Activated CD8-positive, alpha-beta memory T cell treated with anti-CD3 and anti-CD28 coated beads, Interleukin-2, amount 10 ng/mL, durations not matched to agents 7 days and 5 days (primary cell): ENCODE data around the gene MRGPRG. TPM values are rescaled to one million over a fixed set of nuclear protein-coding genes. Genes with fewer than 3 reads are reported as not detected.

ENCODE experiments used
- ATAC-seq: fragments of 150-1000 bp; cut with Tn5 transposase; one replicate; pipeline ENCODE4 v1.10.0; 2021; ENCODE audit warnings: moderate library complexity
- CTCF ChIA-PET: fragments of 350-600 bp; sonication (Branson Sonifier 250); formaldehyde crosslinking; loops from one replicate; lab custom pipeline; 2021; ENCODE audit warnings: antibody characterized with exemption; lab: Charles Lee
- DNase-seq: peaks from one replicate; pipeline ENCODE4 v3.0.0-alpha.2; 2020
- H3K27ac Mint-ChIP-seq: one replicate; pipeline ENCODE4 v1.8.0; 2021; ENCODE audit warnings: mild to moderate bottlenecking, mixed read lengths
- H3K27me3 Mint-ChIP-seq: one replicate; pipeline ENCODE4 v1.8.0; 2021; ENCODE audit warnings: mixed read lengths
- H3K36me3 Mint-ChIP-seq: one replicate; pipeline ENCODE4 v1.8.0; 2021; ENCODE audit warnings: mild to moderate bottlenecking, mixed read lengths
- H3K4me1 Mint-ChIP-seq: one replicate; pipeline ENCODE4 v1.8.0; 2021; ENCODE audit warnings: mixed read lengths
- H3K4me3 Mint-ChIP-seq: one replicate; pipeline ENCODE4 v1.8.0; 2021; ENCODE audit warnings: mild to moderate bottlenecking, moderate library complexity, mixed read lengths
- H3K9me3 Mint-ChIP-seq: one replicate; pipeline ENCODE4 v1.8.0; 2022; ENCODE audit warnings: low read depth, mixed read lengths
- total RNA-seq, 2 experiments: library from RNA; stranded (reverse); gene quantifications; one replicate each; pipeline ENCODE4 v1.2.3, GENCODE V29; 2021

Gene MRGPRG
- total RNA-seq, 2 experiments from 2014 or later = not detected

DNA sequence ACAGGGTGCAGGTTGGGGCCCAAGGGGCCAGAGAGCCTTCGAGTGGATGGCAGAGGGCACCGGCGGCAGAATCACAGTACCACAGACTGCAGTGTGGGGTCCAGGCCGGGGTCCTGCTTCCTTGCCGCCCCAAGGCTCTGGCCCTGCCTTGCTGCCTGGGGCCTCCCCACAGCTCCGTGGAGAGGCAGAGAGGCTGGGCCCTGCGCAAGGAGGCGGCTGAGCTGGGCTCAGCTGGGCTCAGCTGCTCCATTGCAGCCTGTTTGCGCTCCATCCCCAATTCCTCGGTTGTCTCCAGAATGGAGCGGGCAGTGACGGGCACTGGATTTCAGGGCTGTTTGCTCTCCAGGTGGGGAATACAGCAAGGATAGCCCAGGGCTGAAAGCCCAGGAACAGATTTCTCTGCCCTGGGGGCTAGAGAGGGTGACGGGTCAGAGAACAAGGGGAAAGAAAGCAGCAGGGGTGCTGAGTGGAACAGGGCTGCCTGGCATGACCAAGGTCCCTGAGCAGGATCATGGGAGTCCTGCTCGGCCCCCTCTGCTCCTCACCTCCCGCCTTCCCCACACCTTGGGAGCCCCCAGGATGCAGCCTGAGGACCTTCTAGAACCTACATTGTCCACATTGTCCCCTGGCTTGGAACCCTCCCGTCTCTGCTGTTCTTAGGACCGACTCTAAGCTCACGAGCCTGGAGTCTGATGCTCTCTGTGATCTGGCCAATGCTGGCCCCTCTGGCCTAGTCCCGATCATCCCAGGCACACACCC is 18.9 kb downstream of the MRGPRG start:
- CTCF ChIA-PET = no interaction called here
- Mint-ChIP-seq H3K27ac (no peak overlapping the region), H3K27me3 (peaks cover 6% of the 10 kb centered on the region), H3K4me3 (no peak overlapping the region), H3K4me1 (no peaks in the 10 kb centered on the region), H3K9me3 (no peaks in the 10 kb centered on the region), H3K36me3 (no peaks in the 10 kb centered on the region)
- no peak for ATAC-seq
- DNase-seq = no peak

DNA sequence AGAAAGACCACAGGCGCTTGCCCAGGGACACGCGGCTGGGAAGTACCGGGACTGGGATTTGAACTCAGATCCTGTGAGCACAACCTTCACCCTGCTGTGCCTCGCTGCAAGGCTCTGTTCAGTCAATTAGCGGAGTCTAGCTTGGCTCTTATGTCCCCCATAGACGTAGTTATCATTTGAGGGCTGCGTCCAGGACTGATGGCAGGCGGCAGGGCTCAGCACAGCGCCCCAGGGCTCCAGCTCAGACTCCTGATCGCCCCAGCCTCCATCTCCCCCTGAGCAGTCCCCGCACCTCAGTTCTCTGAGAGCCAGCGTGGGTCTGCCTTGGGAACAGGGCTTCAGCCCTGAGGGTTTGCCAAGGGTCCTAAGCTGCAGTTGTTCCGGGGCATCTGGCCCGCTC is 19.8 kb downstream of the MRGPRG start:
- DNase-seq (no peak), ATAC-seq (no peak)
- Mint-ChIP-seq H3K36me3 (no peaks in the 10 kb centered on the region), H3K27ac (no peak overlapping the region), H3K9me3 (no peaks in the 10 kb centered on the region), H3K27me3 (peaks cover 6% of the 10 kb centered on the region), H3K4me1 (no peaks in the 10 kb centered on the region), H3K4me3 (no peak overlapping the region)
- CTCF ChIA-PET = no interaction called here

DNA sequence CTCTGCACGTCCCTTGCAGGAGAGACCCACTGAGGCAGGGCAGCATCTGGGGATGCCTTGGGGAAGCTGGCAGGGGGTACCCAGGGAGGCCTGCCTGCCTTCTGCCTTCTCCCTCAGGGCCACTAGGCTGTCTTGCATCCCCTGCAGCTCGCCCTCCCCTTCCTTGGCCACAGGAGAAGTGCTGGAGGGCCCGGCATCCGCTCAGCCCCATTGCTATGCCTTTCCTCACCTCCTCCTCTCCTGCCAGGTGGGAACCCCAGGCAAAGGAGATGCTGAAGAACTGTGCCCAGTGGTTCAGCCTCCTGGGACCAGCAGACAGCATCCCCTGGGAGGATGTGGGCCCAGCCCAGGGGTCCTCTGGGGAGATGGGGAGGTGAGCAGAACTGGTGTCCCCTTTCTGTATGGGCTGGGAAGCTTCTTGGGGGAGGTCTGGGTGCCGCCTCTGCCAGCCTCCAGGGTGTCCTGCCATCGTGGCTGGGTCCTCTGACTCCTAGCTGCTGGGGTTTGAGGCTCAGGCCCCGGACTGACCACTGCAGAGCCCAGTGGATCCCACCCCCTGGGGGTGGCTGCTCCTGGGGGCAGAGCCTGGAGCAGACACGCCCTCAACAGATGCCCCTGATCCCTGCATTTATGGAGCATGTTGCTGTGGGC is 20.6 kb downstream of the MRGPRG start:
- Mint-ChIP-seq H3K4me1 (no peaks in the 10 kb centered on the region), H3K9me3 (no peaks in the 10 kb centered on the region), H3K27me3 (peaks cover 6% of the 10 kb centered on the region), H3K4me3 (no peak overlapping the region), H3K36me3 (no peaks in the 10 kb centered on the region), H3K27ac (no peak overlapping the region)
- CTCF ChIA-PET = no interaction called here
- DNase-seq (no peak), ATAC-seq (no peak)

DNA sequence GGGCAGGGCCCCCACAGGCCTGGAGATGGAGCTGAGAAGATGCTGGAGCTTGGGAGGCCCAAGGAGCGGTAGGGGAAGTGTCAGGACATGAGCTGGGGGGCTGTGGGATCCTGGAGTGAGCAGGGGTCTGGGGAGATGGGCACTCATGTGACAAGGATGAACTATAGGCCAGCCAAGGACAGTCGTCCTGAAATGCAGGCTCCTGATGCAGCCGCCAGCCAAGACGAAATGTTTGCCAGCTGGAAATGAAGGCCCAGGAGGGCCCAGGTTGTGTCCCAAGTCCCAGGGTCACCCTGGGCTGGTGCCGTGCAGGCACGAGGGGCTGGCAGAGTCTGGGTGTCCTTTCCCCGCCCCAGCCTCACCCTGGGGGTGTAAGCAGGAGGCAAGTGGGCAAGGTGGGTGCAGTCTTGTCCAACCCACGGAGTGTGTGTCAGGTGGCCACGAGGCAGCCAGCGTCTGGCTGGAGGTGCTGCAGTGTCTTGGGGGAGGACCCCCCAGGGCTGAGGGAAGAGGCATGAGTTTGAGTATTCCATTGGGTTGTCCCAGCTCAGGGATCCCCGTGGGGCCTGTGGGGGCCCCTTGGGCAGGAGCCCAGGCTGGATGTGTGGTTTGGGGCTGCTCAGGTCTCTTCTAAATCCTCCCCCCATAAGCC is 21.4 kb downstream of the MRGPRG start:
- ATAC-seq = no peak
- CTCF ChIA-PET = no interaction called here
- no peaks in the 10 kb centered on the region for H3K36me3 Mint-ChIP-seq

DNA sequence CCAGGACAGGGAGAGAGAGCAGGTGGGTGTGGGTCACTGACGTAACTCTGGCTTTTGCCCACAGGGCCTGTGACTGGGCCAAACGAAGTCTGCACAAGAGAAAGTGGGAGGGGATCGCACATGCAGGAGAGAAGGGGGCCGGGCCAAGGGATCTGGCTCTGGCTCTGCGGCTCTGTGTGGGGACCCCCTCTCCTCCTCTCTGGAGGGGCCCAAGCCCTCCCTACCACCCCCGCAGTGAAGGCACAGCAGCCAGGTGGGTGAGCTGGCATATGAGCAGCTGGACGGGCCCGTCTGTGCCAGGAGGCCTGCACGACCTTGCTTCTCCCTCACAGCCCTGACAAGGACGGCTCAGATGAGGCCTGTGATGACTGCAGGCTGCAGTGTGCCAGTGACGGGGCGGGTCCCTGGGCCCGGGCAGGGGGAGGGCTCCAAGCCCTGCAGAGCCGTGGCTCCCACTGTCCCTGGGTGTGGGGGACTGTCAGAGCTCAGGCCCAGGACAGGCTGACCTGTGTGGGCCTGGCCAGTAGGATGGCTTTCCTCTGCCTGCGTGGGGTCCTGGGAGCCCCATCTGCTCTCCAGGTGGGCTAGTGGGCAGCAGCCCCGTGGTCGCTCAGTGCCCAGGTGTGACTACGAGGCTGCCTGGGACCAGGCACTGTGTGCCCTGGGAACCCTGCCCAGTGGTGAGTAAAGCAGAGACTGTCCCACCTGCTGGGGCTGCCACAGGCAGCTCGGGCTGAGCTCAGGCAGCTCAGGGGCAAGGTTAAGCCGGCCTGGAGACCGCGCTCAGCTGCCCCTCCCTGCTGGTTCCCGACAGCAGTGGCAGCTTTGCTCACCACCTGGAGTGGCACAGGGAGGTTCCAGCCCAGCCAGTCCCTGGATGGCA is 22.2 kb downstream of the MRGPRG start:
- no peak overlapping the region for H3K4me3 Mint-ChIP-seq
- no peaks in the 10 kb centered on the region for H3K27me3 Mint-ChIP-seq
- H3K9me3 Mint-ChIP-seq = no peaks in the 10 kb centered on the region
- H3K4me1 Mint-ChIP-seq = no peaks in the 10 kb centered on the region
- no peaks in the 10 kb centered on the region for H3K36me3 Mint-ChIP-seq
- H3K27ac Mint-ChIP-seq = no peak overlapping the region
- CTCF ChIA-PET = no interaction called here
- ATAC-seq (no peak), DNase-seq (no peak)

More for the DNA sequence above, 21.4 kb downstream of the MRGPRG start:
- no peak for DNase-seq
- Mint-ChIP-seq H3K4me1 (no peaks in the 10 kb centered on the region), H3K27ac (no peak overlapping the region), H3K9me3 (no peaks in the 10 kb centered on the region), H3K4me3 (no peak overlapping the region), H3K27me3 (no peaks in the 10 kb centered on the region)

DNA sequence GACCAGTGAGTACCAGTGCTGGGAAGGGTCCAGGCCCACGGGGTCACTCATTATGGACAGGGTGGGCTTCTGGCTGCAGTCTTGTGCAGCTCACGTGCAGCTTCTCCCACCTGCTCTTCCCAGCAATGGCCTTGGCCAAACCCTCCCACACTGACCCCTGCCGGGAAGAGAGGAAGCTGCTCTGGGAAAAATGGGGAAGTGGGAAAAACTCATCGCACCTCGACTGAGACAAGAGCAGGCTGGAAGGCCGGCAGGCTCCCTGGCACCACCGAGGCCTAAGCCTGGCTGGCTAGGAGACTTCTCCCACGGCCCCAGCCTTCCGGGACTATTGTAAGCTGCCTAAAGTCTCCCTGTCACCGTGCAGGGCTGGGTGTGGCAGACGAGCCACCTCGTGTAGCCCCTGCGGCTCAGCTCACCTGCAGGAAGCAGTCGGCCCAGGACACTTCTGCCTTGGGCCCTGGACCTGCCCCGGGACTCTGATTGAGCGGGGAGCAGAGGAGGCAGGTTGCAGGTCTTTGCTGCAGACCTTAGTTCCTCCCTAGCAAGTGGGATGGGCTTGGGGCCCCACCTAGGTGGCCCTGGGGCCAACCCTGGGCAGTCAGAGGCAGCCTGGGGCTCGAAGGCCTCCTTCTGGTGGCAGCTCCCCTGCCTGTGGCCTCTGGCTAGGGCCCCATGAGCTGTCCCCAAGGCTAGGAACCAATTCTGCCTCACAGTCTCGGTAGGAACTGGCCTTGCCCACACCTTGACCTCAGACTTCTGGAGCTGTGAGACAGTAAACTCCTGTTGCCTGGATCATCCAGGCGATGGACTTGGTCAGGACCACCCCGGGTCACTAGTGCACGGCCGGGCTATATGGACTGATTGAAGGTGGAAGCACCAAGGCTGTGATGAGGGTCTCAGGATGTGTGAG is 23.1 kb downstream of the MRGPRG start:
- no peak for ATAC-seq
- no peaks in the 10 kb centered on the region for H3K27me3 Mint-ChIP-seq
- H3K4me1 Mint-ChIP-seq = no peaks in the 10 kb centered on the region
- H3K9me3 Mint-ChIP-seq = no peaks in the 10 kb centered on the region
- H3K4me3 Mint-ChIP-seq = no peak overlapping the region
- H3K27ac Mint-ChIP-seq = no peak overlapping the region
- CTCF ChIA-PET = no interaction called here
- H3K36me3 Mint-ChIP-seq = no peaks in the 10 kb centered on the region
- no peak for DNase-seq

DNA sequence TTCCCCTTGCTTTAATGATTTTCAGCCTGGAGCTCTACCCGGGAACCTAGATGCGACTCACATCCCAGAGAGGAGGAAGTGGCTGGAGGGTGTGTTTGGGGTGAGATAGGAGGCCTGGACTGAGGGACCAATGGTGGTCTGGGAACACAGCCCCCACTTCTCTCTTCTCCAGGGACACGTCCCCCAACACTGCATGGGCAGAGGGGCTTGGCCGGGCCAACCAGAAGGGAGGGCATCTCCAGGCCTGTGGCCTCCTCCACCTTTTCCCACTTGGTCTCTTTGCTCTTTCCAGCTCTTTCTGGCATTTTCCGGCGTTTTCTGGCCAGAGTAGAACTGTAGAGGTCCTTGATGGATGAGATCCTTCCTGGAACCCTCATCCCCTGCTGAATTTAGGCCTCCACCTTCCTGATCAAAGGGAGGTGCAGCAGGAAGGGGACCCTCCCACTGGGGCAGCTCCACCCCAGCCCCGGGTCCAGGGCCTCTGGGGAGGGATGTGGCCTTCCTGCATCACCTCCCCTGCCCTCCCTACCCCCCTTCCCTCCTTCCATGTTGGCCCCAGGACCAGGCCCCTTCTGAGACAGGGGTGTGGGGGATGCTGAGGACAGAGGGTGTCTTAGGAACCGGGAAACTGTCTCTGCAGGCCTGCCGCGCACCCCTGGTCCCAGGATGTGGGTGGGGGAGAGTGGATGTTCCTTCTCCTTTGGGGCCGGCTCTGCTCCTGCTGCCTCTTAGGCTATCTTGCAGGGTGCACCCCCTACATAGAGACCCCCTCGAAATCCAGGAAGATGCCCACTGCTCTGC is 24.4 kb downstream of the MRGPRG start:
- CTCF ChIA-PET = no interaction called here
- Mint-ChIP-seq H3K4me3 (no peak overlapping the region), H3K9me3 (no peaks in the 10 kb centered on the region), H3K27me3 (no peaks in the 10 kb centered on the region), H3K36me3 (no peaks in the 10 kb centered on the region), H3K27ac (no peak overlapping the region), H3K4me1 (no peaks in the 10 kb centered on the region)
- DNase-seq (no peak), ATAC-seq (no peak)

DNA sequence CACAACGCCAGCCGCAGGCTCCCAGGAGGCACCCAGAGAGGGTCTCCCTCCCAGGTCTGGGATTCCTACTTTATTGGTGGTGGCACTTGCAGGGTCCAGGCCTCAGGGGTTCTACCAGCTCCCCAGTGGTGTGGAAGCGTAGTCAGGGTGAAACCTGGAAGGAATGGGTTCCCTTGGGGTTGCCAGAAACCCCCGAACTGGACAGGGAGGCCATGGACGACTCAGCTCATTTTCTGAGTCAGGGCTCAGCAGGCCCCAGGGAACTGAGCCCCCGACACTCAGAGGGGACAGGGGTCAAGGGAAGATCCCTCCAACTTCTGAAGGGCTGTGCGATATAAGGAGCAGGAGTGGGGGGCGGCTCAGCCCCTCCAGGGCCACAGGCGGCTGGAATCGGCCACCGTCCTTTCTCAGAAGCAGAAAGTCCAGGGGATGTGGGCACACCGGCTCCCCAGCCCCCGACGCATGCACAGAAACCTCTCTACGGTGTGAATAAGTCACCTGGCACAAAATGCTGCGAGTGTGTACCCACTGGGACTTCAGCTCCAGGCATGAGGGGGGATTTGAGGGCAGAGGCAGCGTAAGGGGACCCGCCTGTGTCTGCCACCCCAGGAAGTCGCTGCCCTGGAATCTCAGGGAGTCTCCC is 25.1 kb downstream of the MRGPRG start:
- H3K9me3 Mint-ChIP-seq = no peaks in the 10 kb centered on the region

DNA sequence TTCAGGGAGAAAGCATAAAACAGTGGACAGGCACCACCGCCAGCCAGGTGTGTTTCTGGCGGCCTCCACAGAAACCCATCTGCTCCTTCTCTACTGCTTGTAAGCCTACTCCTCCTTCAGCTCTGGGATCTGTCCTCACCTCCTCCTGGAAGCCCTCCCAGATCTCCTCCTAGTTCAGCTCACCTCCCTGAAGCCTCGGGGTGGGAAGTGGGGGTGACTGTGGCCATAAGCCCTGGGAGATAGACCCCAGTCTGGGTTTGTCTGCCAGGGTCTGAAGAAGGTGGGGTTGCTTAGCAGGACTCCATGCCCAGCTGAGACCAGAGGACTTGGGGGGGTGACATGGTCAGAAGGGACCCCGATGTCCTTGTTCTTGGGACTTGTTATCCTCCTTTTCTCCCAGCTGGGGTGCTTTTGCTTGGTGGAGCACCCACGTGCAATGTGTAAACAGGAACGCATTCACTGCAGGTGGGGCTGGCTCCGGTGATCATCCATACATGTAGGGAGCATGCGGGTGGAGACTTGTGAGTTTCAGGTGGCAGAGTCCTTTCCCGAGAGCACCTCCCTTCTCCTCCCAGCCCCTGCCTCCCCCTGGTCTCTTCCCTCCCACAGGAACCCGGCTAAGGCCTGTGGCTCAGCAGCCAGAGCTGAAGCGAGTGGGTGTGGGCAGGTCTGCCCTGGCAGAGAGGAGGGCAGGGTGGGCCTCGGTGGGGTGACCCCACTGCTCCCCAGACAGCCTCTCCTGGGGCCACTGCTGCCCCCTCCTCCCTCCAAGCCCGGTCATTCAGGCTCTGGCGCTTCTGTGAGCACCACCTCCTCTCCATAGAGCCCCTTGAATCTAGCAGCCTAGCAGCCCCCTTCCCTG is 25.9 kb downstream of the MRGPRG start:
- Mint-ChIP-seq H3K4me1 (no peaks in the 10 kb centered on the region), H3K27ac (no peak overlapping the region), H3K9me3 (no peaks in the 10 kb centered on the region), H3K36me3 (no peaks in the 10 kb centered on the region), H3K4me3 (no peak overlapping the region), H3K27me3 (no peaks in the 10 kb centered on the region)
- no peak for DNase-seq
- ATAC-seq = no peak
- CTCF ChIA-PET = no interaction called here

More for the DNA sequence above, 25.1 kb downstream of the MRGPRG start:
- Mint-ChIP-seq H3K36me3 (no peaks in the 10 kb centered on the region), H3K4me1 (no peaks in the 10 kb centered on the region), H3K27ac (no peak overlapping the region), H3K27me3 (no peaks in the 10 kb centered on the region), H3K4me3 (no peak overlapping the region)
- ATAC-seq (no peak), DNase-seq (no peak)
- CTCF ChIA-PET = no interaction called here

DNA sequence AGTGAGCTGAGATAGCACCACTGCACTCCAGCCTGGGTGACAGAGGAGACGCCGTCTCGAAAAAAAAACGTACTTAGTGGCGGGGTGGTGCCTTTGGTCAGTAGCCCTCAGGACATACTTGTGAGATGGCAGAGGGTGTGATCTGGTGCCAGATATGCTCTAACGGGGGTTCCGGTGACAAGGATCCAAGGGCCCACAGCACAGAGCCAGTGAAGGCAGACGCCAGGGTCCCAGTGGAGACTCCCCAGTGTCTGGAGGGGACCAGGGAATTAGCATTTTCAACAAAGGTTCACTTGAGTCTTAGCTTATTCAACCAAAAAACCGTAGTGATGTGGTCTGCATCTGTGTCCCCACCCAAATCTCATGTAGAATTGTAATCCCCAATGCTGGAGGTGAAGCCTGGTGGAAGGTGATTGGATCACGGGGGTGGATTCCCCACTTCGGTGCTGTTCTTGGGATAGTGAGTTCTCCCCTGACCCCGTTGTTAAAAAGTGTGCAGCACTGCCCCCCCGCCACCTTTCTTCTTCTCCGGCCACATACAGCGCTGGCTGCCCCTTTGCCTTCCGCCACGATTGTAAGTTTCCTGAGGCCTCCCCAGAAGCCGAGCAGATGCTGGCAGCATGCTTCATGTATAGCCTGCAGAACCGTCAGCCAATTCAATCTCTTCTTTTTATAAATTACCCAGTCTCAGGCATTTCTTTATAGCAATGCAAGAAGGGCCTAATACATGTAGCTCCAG is 26.9 kb downstream of the MRGPRG start:
- H3K36me3 Mint-ChIP-seq = no peaks in the 10 kb centered on the region
- DNase-seq (no peak), ATAC-seq (no peak)
- no peaks in the 10 kb centered on the region for H3K9me3 Mint-ChIP-seq
- no peaks in the 10 kb centered on the region for H3K27me3 Mint-ChIP-seq
- no peak overlapping the region for H3K4me3 Mint-ChIP-seq
- CTCF ChIA-PET = no interaction called here
- no peaks in the 10 kb centered on the region for H3K4me1 Mint-ChIP-seq
- H3K27ac Mint-ChIP-seq = no peak overlapping the region
